ENCODE results near the gene SDC3.

Gene SDC3

GRCh38 chr1:30930631-30931173 is 22.1 kb upstream of the SDC3 start:
- TF ChIP-seq CTCF (IDR thresholded peaks at IDR 0.05; ENCODE audit: insufficient read depth, low read length, poor library complexity, severe bottlenecking), result no peak
- peaks cover 17% of the 10 kb centered on the region for H3K36me3 ChIP-seq (ENCODE audit: control insufficient read depth, insufficient read depth, low read length)
- H3K27me3 ChIP-seq (replicated peaks; ENCODE audit: control insufficient read depth, insufficient read depth, low read length), result no peaks in the 10 kb centered on the region
- DNase-seq (ENCODE audit: extremely low read depth, insufficient read length), result no peak
- no peak overlapping the region for H3K4me3 ChIP-seq (replicated peaks; ENCODE audit: low read depth, low read length)

GRCh38 chr1:30929944-30930525 is 21.5 kb upstream of the SDC3 start:
- TF ChIP-seq CTCF (IDR thresholded peaks at IDR 0.05; ENCODE audit: insufficient read depth, low read length, poor library complexity, severe bottlenecking), result no peak
- Histone ChIP-seq H3K4me3 (replicated peaks; ENCODE audit: low read depth, low read length) (no peak overlapping the region), H3K27me3 (replicated peaks; ENCODE audit: control insufficient read depth, insufficient read depth, low read length) (no peaks in the 10 kb centered on the region), H3K36me3 (ENCODE audit: control insufficient read depth, insufficient read depth, low read length) (peaks cover 17% of the 10 kb centered on the region)
- no peak for DNase-seq (ENCODE audit: extremely low read depth, insufficient read length)

GRCh38 chr1:30929135-30929889 is 20.8 kb upstream of the SDC3 start:
- Histone ChIP-seq H3K36me3 (ENCODE audit: control insufficient read depth, insufficient read depth, low read length) (peaks cover 13% of the 10 kb centered on the region), H3K4me3 (replicated peaks; ENCODE audit: low read depth, low read length) (no peak overlapping the region), H3K27me3 (replicated peaks; ENCODE audit: control insufficient read depth, insufficient read depth, low read length) (no peaks in the 10 kb centered on the region)
- peak; percentile 74 for TF ChIP-seq CTCF (IDR thresholded peaks at IDR 0.05; ENCODE audit: insufficient read depth, low read length, poor library complexity, severe bottlenecking)
- no peak for DNase-seq (ENCODE audit: extremely low read depth, insufficient read length)

- no peak for TF ChIP-seq CTCF (IDR thresholded peaks at IDR 0.05; ENCODE audit: insufficient read depth, low read length, poor library complexity, severe bottlenecking)
- Histone ChIP-seq H3K27me3 (replicated peaks; ENCODE audit: control insufficient read depth, insufficient read depth, low read length) (no peaks in the 10 kb centered on the region), H3K36me3 (ENCODE audit: control insufficient read depth, insufficient read depth, low read length) (peaks cover 8% of the 10 kb centered on the region), H3K4me3 (replicated peaks; ENCODE audit: low read depth, low read length) (no peak overlapping the region)
- DNase-seq (ENCODE audit: extremely low read depth, insufficient read length), result no peak
Observed at GRCh38 chr1:30928789-30929134, 20.2 kb upstream of the SDC3 start.

- no peak for DNase-seq (ENCODE audit: extremely low read depth, insufficient read length)
- TF ChIP-seq CTCF (IDR thresholded peaks at IDR 0.05; ENCODE audit: insufficient read depth, low read length, poor library complexity, severe bottlenecking), result no peak
- no peak overlapping the region for H3K4me3 ChIP-seq (replicated peaks; ENCODE audit: low read depth, low read length)
Observed at GRCh38 chr1:30928171-30928570, 19.6 kb upstream of the SDC3 start.

More at GRCh38 chr1:30928171-30928570, 19.6 kb upstream of the SDC3 start:
- Histone ChIP-seq H3K27me3 (replicated peaks; ENCODE audit: control insufficient read depth, insufficient read depth, low read length) (no peaks in the 10 kb centered on the region), H3K36me3 (ENCODE audit: control insufficient read depth, insufficient read depth, low read length) (peaks cover 4% of the 10 kb centered on the region)
